ENCODE data around the gene MROH8.

Gene MROH8

GRCh38 chr20:37111926-37112455 is 67.4 kb downstream of the MROH8 start:
- Histone ChIP-seq H3K4me3 (ENCODE audit: low read length) (no peak overlapping the region), H3K36me3 (ENCODE audit: insufficient read depth, low read depth, low read length) (no peaks in the 10 kb centered on the region), H3K9me3 (ENCODE audit: insufficient read depth, low read depth, low read length) (no peaks in the 10 kb centered on the region)

GRCh38 chr20:37108676-37109075 is 70.7 kb downstream of the MROH8 start:
- Histone ChIP-seq H3K4me3 (ENCODE audit: low read length) (no peak overlapping the region), H3K36me3 (ENCODE audit: insufficient read depth, low read depth, low read length) (no peaks in the 10 kb centered on the region), H3K9ac (ENCODE audit: low read depth, low read length) (no peak overlapping the region), H3K27ac (ENCODE audit: low read length) (no peak overlapping the region), H3K27me3 (ENCODE audit: insufficient read depth, low read length) (no peaks in the 10 kb centered on the region), H3K4me1 (ENCODE audit: insufficient read depth, low read length) (no peaks in the 10 kb centered on the region), H3K9me3 (ENCODE audit: insufficient read depth, low read depth, low read length) (no peaks in the 10 kb centered on the region)

More at GRCh38 chr20:37111926-37112455, 67.4 kb downstream of the MROH8 start:
- no peaks in the 10 kb centered on the region for H3K4me1 ChIP-seq (ENCODE audit: insufficient read depth, low read length)
- no peak overlapping the region for H3K9ac ChIP-seq (ENCODE audit: low read depth, low read length)
- no peaks in the 10 kb centered on the region for H3K27me3 ChIP-seq (ENCODE audit: insufficient read depth, low read length)
- H3K27ac ChIP-seq (ENCODE audit: low read length) = no peak overlapping the region

GRCh38 chr20:37102571-37102970 is 76.8 kb downstream of the MROH8 start:
- Histone ChIP-seq H3K4me1 (ENCODE audit: insufficient read depth, low read length) (no peaks in the 10 kb centered on the region), H3K36me3 (ENCODE audit: insufficient read depth, low read depth, low read length) (no peaks in the 10 kb centered on the region), H3K27me3 (ENCODE audit: insufficient read depth, low read length) (no peaks in the 10 kb centered on the region), H3K9me3 (ENCODE audit: insufficient read depth, low read depth, low read length) (no peaks in the 10 kb centered on the region), H3K27ac (ENCODE audit: low read length) (no peak overlapping the region), H3K4me3 (ENCODE audit: low read length) (no peak overlapping the region), H3K9ac (ENCODE audit: low read depth, low read length) (no peak overlapping the region)

- H3K9ac ChIP-seq (ENCODE audit: low read depth, low read length) = peak overlapping the region; percentile 100; the same call in 1 of the 2 replicates
- H3K27ac ChIP-seq (ENCODE audit: low read length) = peak overlapping the region; percentile 98
Observed at GRCh38 chr20:37096415-37097041, 82.8 kb downstream of the MROH8 start.

GRCh38 chr20:37095599-37096414 is 83.5 kb downstream of the MROH8 start, which contains the start of gene RBL1:
Gene RBL1 (minus strand): TSS chr20:37095997. CDS start chr20:37095928, 69 bp downstream.
- H3K27me3 ChIP-seq (ENCODE audit: insufficient read depth, low read length) = no peaks in the 10 kb centered on the region
- H3K36me3 ChIP-seq (ENCODE audit: insufficient read depth, low read depth, low read length) = peaks cover 25% of the 10 kb centered on the region
- H3K27ac ChIP-seq (ENCODE audit: low read length) = peak within 1 kb of the TSS; percentile 98
- peak within 1 kb of the TSS; percentile 95 for H3K4me3 ChIP-seq (ENCODE audit: low read length)
- H3K9me3 ChIP-seq (ENCODE audit: insufficient read depth, low read depth, low read length) = no peaks in the 10 kb centered on the region
- H3K4me1 ChIP-seq (ENCODE audit: insufficient read depth, low read length) = peaks cover 9% of the 10 kb centered on the region; the same call in 1 of the 2 replicates
- peak within 1 kb of the TSS; percentile 100 for H3K9ac ChIP-seq (ENCODE audit: low read depth, low read length)

More at GRCh38 chr20:37096415-37097041, 82.8 kb downstream of the MROH8 start:
- peak overlapping the region; percentile 95; the same call in 1 of the 2 replicates for H3K4me3 ChIP-seq (ENCODE audit: low read length)
- no peaks in the 10 kb centered on the region for H3K27me3 ChIP-seq (ENCODE audit: insufficient read depth, low read length)
- peaks cover 9% of the 10 kb centered on the region; the same call in 1 of the 2 replicates for H3K4me1 ChIP-seq (ENCODE audit: insufficient read depth, low read length)
- H3K36me3 ChIP-seq (ENCODE audit: insufficient read depth, low read depth, low read length) = peaks cover 20% of the 10 kb centered on the region
- H3K9me3 ChIP-seq (ENCODE audit: insufficient read depth, low read depth, low read length) = no peaks in the 10 kb centered on the region

- Histone ChIP-seq H3K9me3 (ENCODE audit: insufficient read depth, low read depth, low read length) (no peaks in the 10 kb centered on the region), H3K27ac (ENCODE audit: low read length) (peak overlapping the region; percentile 98), H3K4me1 (ENCODE audit: insufficient read depth, low read length) (peaks cover 9% of the 10 kb centered on the region; the same call in 1 of the 2 replicates), H3K36me3 (ENCODE audit: insufficient read depth, low read depth, low read length) (peaks cover 32% of the 10 kb centered on the region), H3K27me3 (ENCODE audit: insufficient read depth, low read length) (no peaks in the 10 kb centered on the region), H3K9ac (ENCODE audit: low read depth, low read length) (peak overlapping the region; percentile 100), H3K4me3 (ENCODE audit: low read length) (peak overlapping the region; percentile 95)
Observed at GRCh38 chr20:37095108-37095598, 84.2 kb downstream of the MROH8 start.

DNA sequence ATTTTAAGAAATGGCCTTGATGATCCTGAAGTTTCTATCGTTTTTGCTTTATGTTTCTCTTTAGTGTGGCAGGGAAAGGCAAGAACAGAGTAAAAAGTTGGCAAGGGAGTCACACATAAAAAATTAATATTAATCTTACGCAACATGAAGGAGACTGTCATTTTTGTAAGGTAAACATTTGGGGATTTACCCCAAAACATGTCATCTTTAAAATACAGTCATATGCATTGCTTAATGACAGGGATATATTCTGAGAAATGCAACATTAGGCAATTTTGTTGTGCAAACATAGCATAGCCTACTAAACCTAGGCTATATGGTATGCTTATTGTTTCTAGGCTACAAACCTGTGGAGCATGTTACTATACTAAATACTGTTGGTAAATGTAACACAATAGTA is 88.9 kb downstream of the MROH8 start:
- H3K36me3 ChIP-seq (ENCODE audit: insufficient read depth, low read depth, low read length) = peaks cover 67% of the 10 kb centered on the region

GRCh38 chr20:37081717-37082289 is 97.5 kb downstream of the MROH8 start:
- H3K4me3 ChIP-seq (ENCODE audit: low read length) = no peak overlapping the region
- H3K36me3 ChIP-seq (ENCODE audit: insufficient read depth, low read depth, low read length) = peaks cover 40% of the 10 kb centered on the region
- H3K4me1 ChIP-seq (ENCODE audit: insufficient read depth, low read length) = no peaks in the 10 kb centered on the region
- H3K9ac ChIP-seq (ENCODE audit: low read depth, low read length) = no peak overlapping the region
- no peaks in the 10 kb centered on the region for H3K9me3 ChIP-seq (ENCODE audit: insufficient read depth, low read depth, low read length)
- H3K27ac ChIP-seq (ENCODE audit: low read length) = no peak overlapping the region
- H3K27me3 ChIP-seq (ENCODE audit: insufficient read depth, low read length) = no peaks in the 10 kb centered on the region

More for the DNA sequence above, 88.9 kb downstream of the MROH8 start:
- Histone ChIP-seq H3K4me3 (ENCODE audit: low read length) (no peak overlapping the region), H3K27me3 (ENCODE audit: insufficient read depth, low read length) (no peaks in the 10 kb centered on the region), H3K4me1 (ENCODE audit: insufficient read depth, low read length) (peaks cover 5% of the 10 kb centered on the region; the same call in 1 of the 2 replicates), H3K27ac (ENCODE audit: low read length) (no peak overlapping the region), H3K9ac (ENCODE audit: low read depth, low read length) (no peak overlapping the region), H3K9me3 (ENCODE audit: insufficient read depth, low read depth, low read length) (no peaks in the 10 kb centered on the region)

DNA sequence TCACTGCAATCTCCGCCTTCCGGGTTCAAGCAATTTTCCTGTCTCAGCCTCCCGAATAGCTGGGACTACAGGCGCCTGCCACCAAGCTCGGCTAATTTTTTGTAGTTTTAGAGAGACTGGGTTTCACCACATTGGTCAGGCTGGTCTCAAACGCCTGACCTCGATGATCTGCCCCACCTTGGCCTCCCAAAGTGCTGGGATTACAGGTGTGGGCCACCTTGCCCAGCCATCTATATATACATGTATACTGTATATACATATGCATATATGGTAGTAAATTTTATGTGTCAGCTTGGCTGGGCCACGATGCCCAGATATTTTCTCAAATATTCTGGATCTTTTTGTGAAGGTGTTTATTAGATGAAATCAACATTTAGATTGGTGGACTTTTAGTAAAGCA is 102.3 kb downstream of the MROH8 start:
- Histone ChIP-seq H3K9ac (ENCODE audit: low read depth, low read length) (no peak overlapping the region), H3K36me3 (ENCODE audit: insufficient read depth, low read depth, low read length) (peaks cover 24% of the 10 kb centered on the region; the same call in 1 of the 2 replicates), H3K4me3 (ENCODE audit: low read length) (no peak overlapping the region), H3K27ac (ENCODE audit: low read length) (no peak overlapping the region), H3K4me1 (ENCODE audit: insufficient read depth, low read length) (no peaks in the 10 kb centered on the region), H3K27me3 (ENCODE audit: insufficient read depth, low read length) (no peaks in the 10 kb centered on the region), H3K9me3 (ENCODE audit: insufficient read depth, low read depth, low read length) (peaks cover 5% of the 10 kb centered on the region; the same call in 1 of the 2 replicates)

GRCh38 chr20:37075932-37076685 is 103.2 kb downstream of the MROH8 start:
- H3K27ac ChIP-seq (ENCODE audit: low read length) = no peak overlapping the region
- peaks cover 17% of the 10 kb centered on the region; the same call in 1 of the 2 replicates for H3K36me3 ChIP-seq (ENCODE audit: insufficient read depth, low read depth, low read length)
- H3K4me1 ChIP-seq (ENCODE audit: insufficient read depth, low read length) = no peaks in the 10 kb centered on the region
- peaks cover 5% of the 10 kb centered on the region; the same call in 1 of the 2 replicates for H3K9me3 ChIP-seq (ENCODE audit: insufficient read depth, low read depth, low read length)
- H3K27me3 ChIP-seq (ENCODE audit: insufficient read depth, low read length) = no peaks in the 10 kb centered on the region
- no peak overlapping the region for H3K9ac ChIP-seq (ENCODE audit: low read depth, low read length)
- H3K4me3 ChIP-seq (ENCODE audit: low read length) = no peak overlapping the region
